IPS DF 6.9 (cell line): ENCODE measurements around the gene ABTB1.

Experiments
- DNase-seq: peaks from one replicate; pipeline ENCODE4 v3.0.0-alpha.2; 2013; ENCODE audit warnings: low read depth, low spot score
- H3K27ac ChIP-seq: one replicate; pipeline ENCODE4 v1.5.1; 2013; ENCODE audit warnings: low read length, control low read depth
- H3K27me3 ChIP-seq: 2 replicates; pipeline ENCODE4 v1.6.1; 2013; ENCODE audit warnings: mild to moderate bottlenecking, low read length; ENCODE audit not compliant: control insufficient read depth, insufficient read depth
- H3K36me3 ChIP-seq: 2 replicates; pipeline ENCODE4 v1.6.1; 2013; ENCODE audit warnings: low read length; ENCODE audit not compliant: control insufficient read depth, insufficient read depth
- H3K4me1 ChIP-seq: 2 replicates; pipeline ENCODE4 v1.6.1; 2013; ENCODE audit warnings: low read length; ENCODE audit not compliant: control insufficient read depth, insufficient read depth
- H3K4me3 ChIP-seq: 2 replicates; pipeline ENCODE4 v1.5.1; 2013; ENCODE audit warnings: mild to moderate bottlenecking, low read length
- H3K9me3 ChIP-seq: 2 replicates; pipeline ENCODE4 v1.6.1; 2013; ENCODE audit warnings: low read length, inconsistent platforms; ENCODE audit not compliant: control insufficient read depth, insufficient read depth
- WGBS: extraction: QIAGEN DNeasy Blood & Tissue Kit; methylation state at CpG from one replicate; pipeline ENCODE4 v1.1.7; 2013; ENCODE audit warnings: mixed read lengths, missing lambda C conversion rate; ENCODE audit not compliant: insufficient read length, insufficient coverage; 5-methylcytosine and 5-hydroxymethylcytosine counted together

The ABTB1 gene

GRCh38 chr3:127672429-127673190 is at the start of gene ABTB1:
Gene ABTB1, plus strand, starts transcription at chr3:127672952. Its CDS starts 74 bp downstream, at chr3:127673026.
- DNase-seq: no peak
- peak within 1 kb of the TSS; percentile 75; the same call in 1 of the 2 replicates for H3K4me3 ChIP-seq
- H3K27me3 ChIP-seq: no peaks in the 10 kb centered on the region
- peaks cover 6% of the 10 kb centered on the region; the same call in 1 of the 2 replicates for H3K4me1 ChIP-seq
- no peak within 1 kb of the TSS for H3K27ac ChIP-seq
- no peaks in the 10 kb centered on the region; the same call in 1 of the 2 replicates for H3K36me3 ChIP-seq
- no CpG with 5 or more reads among the region's 102 CpGs for WGBS
- no peaks in the 10 kb centered on the region for H3K9me3 ChIP-seq

GRCh38 chr3:127624063-127624462 is 48.7 kb upstream of the ABTB1 start:
- Histone ChIP-seq H3K27me3 (peaks cover 10% of the 10 kb centered on the region), H3K27ac (no peak overlapping the region), H3K36me3 (peaks cover 23% of the 10 kb centered on the region), H3K9me3 (no peaks in the 10 kb centered on the region), H3K4me3 (no peak overlapping the region), H3K4me1 (no peaks in the 10 kb centered on the region)
- WGBS: no CpG with 5 or more reads among the region's 5 CpGs
- no peak for DNase-seq

- no CpG with 5 or more reads among the region's 2 CpGs for WGBS
- Histone ChIP-seq H3K27ac (no peak overlapping the region), H3K4me3 (no peak overlapping the region), H3K36me3 (peaks cover 14% of the 10 kb centered on the region), H3K9me3 (no peaks in the 10 kb centered on the region), H3K27me3 (peaks cover 10% of the 10 kb centered on the region), H3K4me1 (peaks cover 7% of the 10 kb centered on the region)
- no peak for DNase-seq
These were observed 46.9 kb upstream of the ABTB1 start for GRCh38 chr3:127625821-127626220.

- no peak overlapping the region for H3K27ac ChIP-seq
- no peak for DNase-seq
- no peaks in the 10 kb centered on the region; the same call in 1 of the 2 replicates for H3K36me3 ChIP-seq
- H3K4me3 ChIP-seq: no peak overlapping the region
- H3K4me1 ChIP-seq: peaks cover 7% of the 10 kb centered on the region
- no CpG with 5 or more reads among the region's 4 CpGs for WGBS
- no peaks in the 10 kb centered on the region for H3K9me3 ChIP-seq
- H3K27me3 ChIP-seq: peaks cover 10% of the 10 kb centered on the region
These were observed 44.3 kb upstream of the ABTB1 start for GRCh38 chr3:127628426-127628787.

- Histone ChIP-seq H3K9me3 (no peaks in the 10 kb centered on the region), H3K36me3 (no peaks in the 10 kb centered on the region; the same call in 1 of the 2 replicates), H3K4me1 (peaks cover 7% of the 10 kb centered on the region), H3K27ac (no peak within 1 kb of the TSS), H3K4me3 (peak within 1 kb of the TSS; percentile 49; the same call in 1 of the 2 replicates), H3K27me3 (peaks cover 10% of the 10 kb centered on the region)
- peak; percentile 25 for DNase-seq
- WGBS: no CpG with 5 or more reads among the region's 105 CpGs
These were observed 43.8 kb upstream of the ABTB1 start, which contains the start of gene PODXL2 for GRCh38 chr3:127628788-127629466. Gene PODXL2, plus strand, starts transcription at chr3:127629185. Its CDS starts 35 bp downstream, at chr3:127629220.

- Histone ChIP-seq H3K36me3 (no peaks in the 10 kb centered on the region; the same call in 1 of the 2 replicates), H3K9me3 (no peaks in the 10 kb centered on the region), H3K27me3 (peaks cover 10% of the 10 kb centered on the region), H3K4me3 (peak overlapping the region; percentile 49; the same call in 1 of the 2 replicates), H3K27ac (no peak overlapping the region), H3K4me1 (peaks cover 7% of the 10 kb centered on the region)
- WGBS: no CpG with 5 or more reads among the region's 65 CpGs
- DNase-seq: no peak
These were observed 43.0 kb upstream of the ABTB1 start for GRCh38 chr3:127629467-127630403.

- no peaks in the 10 kb centered on the region; the same call in 1 of the 2 replicates for H3K36me3 ChIP-seq
- H3K9me3 ChIP-seq: 0 out of 2 replicates have a peak, but pooled peaks cover 1% of the 10 kb centered on the region
- peaks cover 7% of the 10 kb centered on the region for H3K4me1 ChIP-seq
- WGBS: no CpG with 5 or more reads among the region's 12 CpGs
- no peak overlapping the region for H3K4me3 ChIP-seq
- H3K27ac ChIP-seq: no peak overlapping the region
- no peak for DNase-seq
- H3K27me3 ChIP-seq: peaks cover 10% of the 10 kb centered on the region
These were observed 41.7 kb upstream of the ABTB1 start for GRCh38 chr3:127630811-127631714.

- Histone ChIP-seq H3K36me3 (no peaks in the 10 kb centered on the region; the same call in 1 of the 2 replicates), H3K27ac (no peak overlapping the region), H3K4me1 (peaks cover 7% of the 10 kb centered on the region), H3K27me3 (peaks cover 10% of the 10 kb centered on the region), H3K9me3 (0 out of 2 replicates have a peak, but pooled peaks cover 1% of the 10 kb centered on the region), H3K4me3 (no peak overlapping the region)
- DNase-seq: no peak
- WGBS: no CpG with 5 or more reads among the region's 8 CpGs
These were observed 40.5 kb upstream of the ABTB1 start for GRCh38 chr3:127632035-127632820.

GRCh38 chr3:127634653-127635052 is 38.1 kb upstream of the ABTB1 start:
- Histone ChIP-seq H3K36me3 (no peaks in the 10 kb centered on the region; the same call in 1 of the 2 replicates), H3K9me3 (0 out of 2 replicates have a peak, but pooled peaks cover 1% of the 10 kb centered on the region), H3K4me3 (no peak overlapping the region), H3K27me3 (no peaks in the 10 kb centered on the region; the same call in 1 of the 2 replicates), H3K4me1 (peaks cover 4% of the 10 kb centered on the region), H3K27ac (no peak overlapping the region)
- no peak for DNase-seq
- WGBS: no CpG with 5 or more reads among the region's 12 CpGs
